Neuronal stem cell (in vitro differentiated cells): ENCODE data around the gene CC2D2A.

Experiments used
- DNase-seq: peaks from one replicate; pipeline ENCODE4 v3.0.0-alpha.2; 2013; ENCODE audit warnings: low spot score
- H2AFZ ChIP-seq: one replicate; pipeline ENCODE4 v1.6.1; 2013; ENCODE audit warnings: mild to moderate bottlenecking, low read length, inconsistent platforms
- H2AK5ac ChIP-seq: 2 replicates; pipeline ENCODE4 v1.6.1; 2013; ENCODE audit warnings: low read depth, mild to moderate bottlenecking, inconsistent platforms, low read length, moderate library complexity, mixed read lengths
- H2BK120ac ChIP-seq: 2 replicates; pipeline ENCODE4 v1.6.1; 2013; ENCODE audit warnings: low read depth, mild to moderate bottlenecking, inconsistent platforms, low read length, moderate library complexity, mixed read lengths
- H2BK12ac ChIP-seq: one replicate; pipeline ENCODE4 v1.6.1; 2013; ENCODE audit warnings: low read length, inconsistent platforms
- H2BK15ac ChIP-seq: 2 replicates; pipeline ENCODE4 v1.6.1; 2013; ENCODE audit warnings: mild to moderate bottlenecking, low read length, inconsistent platforms, mixed read lengths
- H2BK5ac ChIP-seq: one replicate; pipeline ENCODE4 v1.6.1; 2013; ENCODE audit warnings: inconsistent platforms, mild to moderate bottlenecking, low read length, moderate library complexity
- H3K14ac ChIP-seq: one replicate; pipeline ENCODE4 v1.6.1; 2013; ENCODE audit warnings: low read length, inconsistent platforms
- H3K18ac ChIP-seq: 2 replicates; pipeline ENCODE4 v1.6.1; 2013; ENCODE audit warnings: low read length, inconsistent platforms
- H3K23ac ChIP-seq: 2 replicates; pipeline ENCODE4 v1.6.1; 2013; ENCODE audit warnings: low read depth, mild to moderate bottlenecking, mixed read lengths, low read length, inconsistent platforms; ENCODE audit not compliant: poor library complexity
- H3K27ac ChIP-seq: replicated peaks from 3 replicates; pipeline ENCODE4 v1.5.1; 2013; ENCODE audit warnings: low read length, inconsistent platforms
- H3K27me3 ChIP-seq, 3 experiments: 2 replicates each; pipeline ENCODE4 v1.6.1; 2013; ENCODE audit warnings: low read length in 3 of 3, mild to moderate bottlenecking in 2 of 3, inconsistent platforms in 1 of 3, low read depth in 1 of 3, mixed read lengths in 1 of 3, moderate library complexity in 1 of 3; ENCODE audit not compliant: control insufficient read depth in 3 of 3, insufficient read depth in 3 of 3
- H3K36me3 ChIP-seq, 2 donors: replicated peaks in 1 of 2; 2 replicates each; pipeline ENCODE4 v1.6.1; 2013; ENCODE audit warnings: low read length in 2 of 2; ENCODE audit not compliant: control insufficient read depth in 2 of 2, insufficient read depth in 2 of 2
- H3K4ac ChIP-seq: 2 replicates; pipeline ENCODE4 v1.6.1; 2013; ENCODE audit warnings: inconsistent platforms, mild to moderate bottlenecking, low read length, moderate library complexity
- H3K4me1 ChIP-seq, 2 donors: 1 replicate in 1 of 2; 2 replicates in 1 of 2; pipeline ENCODE4 v1.6.1; 2013; ENCODE audit warnings: low read length in 2 of 2, low read depth in 1 of 2; ENCODE audit not compliant: control insufficient read depth in 2 of 2, insufficient read depth in 1 of 2
- H3K4me2 ChIP-seq: one replicate; pipeline ENCODE4 v1.6.1; 2013; ENCODE audit warnings: mild to moderate bottlenecking, low read length, inconsistent platforms; ENCODE audit not compliant: insufficient read depth, poor library complexity, severe bottlenecking
- H3K4me3 ChIP-seq, 2 donors: 2 replicates each; pipeline ENCODE4 v1.5.1; 2013; ENCODE audit warnings: low read length in 2 of 2, mild to moderate bottlenecking in 2 of 2, inconsistent platforms in 1 of 2, moderate library complexity in 1 of 2
- H3K79me1 ChIP-seq: one replicate; pipeline ENCODE4 v1.6.1; 2013; ENCODE audit warnings: low read depth, mild to moderate bottlenecking, inconsistent platforms, low read length, moderate library complexity
- H3K9ac ChIP-seq: one replicate; pipeline ENCODE4 v1.6.1; 2013; ENCODE audit warnings: mild to moderate bottlenecking, low read depth, low read length, inconsistent platforms; ENCODE audit not compliant: poor library complexity
- H3K9me3 ChIP-seq, 2 donors: replicated peaks in 1 of 2; 2 replicates each; pipeline versions ENCODE3 to v1.6.1; 2013; ENCODE audit warnings: low read length in 2 of 2, mild to moderate bottlenecking in 2 of 2, inconsistent platforms in 1 of 2, low read depth in 1 of 2, mixed read lengths in 1 of 2, moderate library complexity in 1 of 2; ENCODE audit not compliant: control insufficient read depth in 2 of 2, insufficient read depth in 1 of 2
- H4K8ac ChIP-seq: one replicate; pipeline ENCODE4 v1.6.1; 2013; ENCODE audit warnings: low read depth, mild to moderate bottlenecking, inconsistent platforms, low read length, moderate library complexity
- H4K91ac ChIP-seq: one replicate; pipeline ENCODE4 v1.6.1; 2013; ENCODE audit warnings: low read length, low read depth, mild to moderate bottlenecking, inconsistent platforms; ENCODE audit not compliant: poor library complexity
- WGBS, 2 donors: extraction: QIAGEN DNeasy Blood & Tissue Kit; methylation state at CpG; one replicate each; pipeline ENCODE4 v1.1.7; 2013; ENCODE audit warnings: missing lambda C conversion rate in 2 of 2, mixed read lengths in 1 of 2; ENCODE audit not compliant: insufficient read length in 2 of 2, insufficient replicate concordance in 1 of 2; ENCODE audit errors: extremely low coverage in 2 of 2; 5-methylcytosine and 5-hydroxymethylcytosine counted together

CC2D2A gene

DNA sequence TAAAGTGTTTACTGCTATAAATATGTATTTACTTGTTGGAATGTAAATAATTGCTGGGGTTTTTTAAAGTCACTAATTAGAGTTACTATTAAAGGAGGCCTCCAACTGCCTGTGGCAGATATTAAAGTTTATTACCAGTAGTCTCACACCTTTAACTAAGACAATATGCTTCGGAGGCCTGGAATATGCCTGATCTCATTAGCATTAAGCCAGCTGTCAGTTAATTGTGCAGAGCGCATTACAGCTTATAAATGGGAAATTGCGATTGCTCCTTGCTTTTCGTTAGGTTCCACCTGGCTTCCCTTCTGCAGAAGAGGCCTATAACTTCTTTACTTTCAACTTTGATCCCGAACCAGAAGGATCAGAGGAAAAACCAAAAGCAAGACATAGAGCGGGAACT is 41.3 kb downstream of the CC2D2A start:
- H2AK5ac ChIP-seq = no peak overlapping the region
- peaks cover 0 to 49% of the 10 kb centered on the region in 2 donors for H3K36me3 ChIP-seq
- H3K14ac ChIP-seq = no peak overlapping the region
- no peaks in the 10 kb centered on the region for H3K79me1 ChIP-seq
- H2BK120ac ChIP-seq = no peak overlapping the region
- H3K27ac ChIP-seq = no peak overlapping the region
- H3K4me2 ChIP-seq = no peak overlapping the region
- H3K27me3 ChIP-seq = no peaks in the 10 kb centered on the region
- WGBS, 2 donors = no CpG with 5 or more reads among the region's 6 CpGs
- no peak overlapping the region for H2BK15ac ChIP-seq
- H4K8ac ChIP-seq = no peak overlapping the region
- no peak overlapping the region for H4K91ac ChIP-seq
- H2BK12ac ChIP-seq = no peak overlapping the region
- H3K23ac ChIP-seq = no peak overlapping the region
- no peak overlapping the region for H2BK5ac ChIP-seq
- H2AFZ ChIP-seq = no peak overlapping the region
- H3K4me1 ChIP-seq = no peaks in the 10 kb centered on the region
- no peak overlapping the region for H3K9ac ChIP-seq
- no peak for DNase-seq
- no peak overlapping the region for H3K18ac ChIP-seq
- H3K9me3 ChIP-seq = no peaks in the 10 kb centered on the region
- no peak overlapping the region for H3K4ac ChIP-seq
- no peak overlapping the region for H3K4me3 ChIP-seq

DNA sequence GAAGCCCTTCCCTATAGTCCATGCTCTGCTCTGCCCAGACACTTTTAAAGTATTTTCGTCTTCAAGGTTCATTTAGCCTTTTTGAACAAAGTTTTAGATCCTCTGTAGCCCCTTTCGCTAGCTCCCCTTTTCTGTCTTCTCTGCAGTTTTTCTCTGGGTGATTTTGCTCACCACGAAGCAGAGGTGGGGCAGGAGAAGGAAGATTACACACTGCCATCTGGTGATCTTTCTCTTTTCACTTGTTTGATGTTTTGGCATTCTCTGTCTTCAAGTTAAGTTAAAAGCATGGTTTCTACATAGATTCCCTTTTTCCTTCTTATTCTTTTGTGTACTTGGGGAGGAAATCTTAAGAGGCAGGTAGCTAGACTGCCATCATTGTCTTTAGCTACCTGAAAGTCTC is 43.9 kb downstream of the CC2D2A start:
- Histone ChIP-seq H2BK15ac (no peak overlapping the region), H4K91ac (no peak overlapping the region), H2BK120ac (no peak overlapping the region), H3K36me3 (peaks cover 0 to 60% of the 10 kb centered on the region in 2 donors), H2BK12ac (no peak overlapping the region), H3K4me2 (no peak overlapping the region), H3K23ac (no peak overlapping the region), H3K4me1 (no peaks in the 10 kb centered on the region), H3K27me3 (no peaks in the 10 kb centered on the region), H3K4ac (no peak overlapping the region), H3K18ac (no peak overlapping the region), H2BK5ac (no peak overlapping the region), H3K9me3 (peaks cover 0 to 3% of the 10 kb centered on the region in 2 donors), H4K8ac (no peak overlapping the region), H3K79me1 (no peaks in the 10 kb centered on the region), H2AFZ (no peak overlapping the region), H2AK5ac (no peak overlapping the region), H3K27ac (no peak overlapping the region), H3K4me3 (no peak overlapping the region), H3K14ac (no peak overlapping the region), H3K9ac (no peak overlapping the region)
- DNase-seq = no peak
- no CpG with 5 or more reads among the region's 3 CpGs for WGBS, 2 donors

DNA sequence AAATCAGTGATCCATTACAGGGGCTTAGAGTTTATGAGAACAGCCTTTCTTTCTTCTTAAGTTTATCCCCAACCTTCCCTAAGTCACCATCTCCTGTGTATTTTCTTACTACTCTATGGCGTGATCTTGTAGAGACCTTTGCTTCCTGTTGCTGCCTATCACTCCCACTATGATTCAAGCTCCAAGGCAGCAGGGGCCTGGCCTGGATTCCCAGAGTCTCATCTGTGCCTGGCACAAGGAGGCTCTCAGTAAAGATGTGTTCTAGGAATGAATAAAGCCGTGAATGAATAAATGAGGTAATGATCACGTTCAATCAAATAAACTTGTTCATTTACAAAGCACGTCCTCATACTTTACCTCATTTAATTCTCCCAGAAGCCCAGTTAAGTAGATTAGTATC is 45.4 kb downstream of the CC2D2A start:
- no peak overlapping the region for H2AFZ ChIP-seq
- no peak overlapping the region for H2BK15ac ChIP-seq
- no peak overlapping the region for H3K4ac ChIP-seq
- H4K91ac ChIP-seq = no peak overlapping the region
- no peak overlapping the region for H3K4me3 ChIP-seq
- H3K4me1 ChIP-seq = no peaks in the 10 kb centered on the region
- H3K9ac ChIP-seq = no peak overlapping the region
- no peak overlapping the region for H3K4me2 ChIP-seq
- no peak overlapping the region for H2BK12ac ChIP-seq
- no peak overlapping the region for H3K23ac ChIP-seq
- H3K14ac ChIP-seq = no peak overlapping the region
- H2AK5ac ChIP-seq = no peak overlapping the region
- WGBS, 2 donors = no CpG with 5 or more reads among the region's 4 CpGs
- peaks cover 0 to 58% of the 10 kb centered on the region in 2 donors for H3K36me3 ChIP-seq
- peaks cover 0 to 6% of the 10 kb centered on the region in 2 donors for H3K9me3 ChIP-seq
- H3K18ac ChIP-seq = no peak overlapping the region
- H2BK5ac ChIP-seq = no peak overlapping the region
- H3K27me3 ChIP-seq = no peaks in the 10 kb centered on the region
- no peak for DNase-seq
- H4K8ac ChIP-seq = no peak overlapping the region
- H2BK120ac ChIP-seq = no peak overlapping the region
- H3K79me1 ChIP-seq = no peaks in the 10 kb centered on the region
- H3K27ac ChIP-seq = no peak overlapping the region

DNA sequence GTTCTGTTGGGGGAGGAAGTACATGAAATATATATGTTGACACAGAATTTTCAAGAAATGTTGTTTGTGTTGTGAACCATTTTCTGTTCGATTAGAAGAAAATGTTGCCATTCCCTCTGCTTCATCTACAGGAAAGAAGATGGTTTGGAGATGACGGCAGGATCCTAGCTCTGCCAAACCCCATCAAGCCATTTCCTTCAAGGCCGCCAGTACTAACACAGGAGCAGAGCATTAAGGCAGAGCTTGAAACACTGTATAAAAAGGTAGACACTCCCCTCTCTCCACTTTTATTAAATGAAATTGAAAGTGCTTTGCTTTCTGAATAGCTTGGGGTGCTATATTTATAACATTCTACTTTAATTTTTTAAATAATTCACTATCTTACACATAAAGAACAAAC is 46.8 kb downstream of the CC2D2A start:
- H3K18ac ChIP-seq = no peak overlapping the region
- no peak overlapping the region for H3K9ac ChIP-seq
- H2AK5ac ChIP-seq = no peak overlapping the region
- H3K4me2 ChIP-seq = no peak overlapping the region
- WGBS, 2 donors = no CpG with 5 or more reads among the region's 3 CpGs
- H3K4ac ChIP-seq = no peak overlapping the region
- H3K79me1 ChIP-seq = no peaks in the 10 kb centered on the region
- DNase-seq = no peak
- peaks cover 0 to 50% of the 10 kb centered on the region in 2 donors for H3K36me3 ChIP-seq
- H3K14ac ChIP-seq = no peak overlapping the region
- H2BK5ac ChIP-seq = no peak overlapping the region
- H2BK12ac ChIP-seq = no peak overlapping the region
- no peak overlapping the region for H3K23ac ChIP-seq
- no peak overlapping the region for H4K91ac ChIP-seq
- H3K27me3 ChIP-seq = no peaks in the 10 kb centered on the region
- H3K4me3 ChIP-seq = no peak overlapping the region
- H3K27ac ChIP-seq = no peak overlapping the region
- H3K9me3 ChIP-seq = peaks cover 0 to 6% of the 10 kb centered on the region in 2 donors
- no peak overlapping the region for H2BK120ac ChIP-seq
- no peak overlapping the region for H4K8ac ChIP-seq
- no peak overlapping the region for H2AFZ ChIP-seq
- H3K4me1 ChIP-seq = no peaks in the 10 kb centered on the region
- no peak overlapping the region for H2BK15ac ChIP-seq
